Esophagus squamous epithelium (tissue), 4 donors: ENCODE data around the gene TNIP1.

Experiments
- CTCF ChIP-seq, 6 experiments: fragments of 450-650 bp in 4 of 6; fragments of 200-600 bp in 2 of 6; sonication (generic) in 2 of 6; IDR thresholded peaks; one replicate each; pipeline ENCODE4 v1.5.1; 2016 to 2019; ENCODE audit warnings: antibody characterized with exemption in 6 of 6, mild to moderate bottlenecking in 4 of 6, moderate library complexity in 4 of 6
- POLR2A ChIP-seq, 4 donors: fragments of 450-650 bp; IDR thresholded peaks; one replicate each; pipeline ENCODE4 v1.6.1; 2017; ENCODE audit warnings: antibody characterized with exemption in 4 of 4, mild to moderate bottlenecking in 4 of 4, moderate library complexity in 3 of 4

- TF ChIP-seq CTCF (IDR thresholded peaks at IDR 0.05), result no peak
- TF ChIP-seq POLR2A (IDR thresholded peaks at IDR 0.05), result no peak
Measured at GRCh38 chr5:151076616-151077015, 4.2 kb downstream of the TNIP1 start.
